ENCODE measurements around the gene HDGF. TPM values are rescaled to one million over a fixed set of nuclear protein-coding genes. Genes with fewer than 3 reads are reported as not detected.

The HDGF gene
- total RNA-seq, 4 donors from 2014 or later = 124 to 239 (median 167) TPM

DNA sequence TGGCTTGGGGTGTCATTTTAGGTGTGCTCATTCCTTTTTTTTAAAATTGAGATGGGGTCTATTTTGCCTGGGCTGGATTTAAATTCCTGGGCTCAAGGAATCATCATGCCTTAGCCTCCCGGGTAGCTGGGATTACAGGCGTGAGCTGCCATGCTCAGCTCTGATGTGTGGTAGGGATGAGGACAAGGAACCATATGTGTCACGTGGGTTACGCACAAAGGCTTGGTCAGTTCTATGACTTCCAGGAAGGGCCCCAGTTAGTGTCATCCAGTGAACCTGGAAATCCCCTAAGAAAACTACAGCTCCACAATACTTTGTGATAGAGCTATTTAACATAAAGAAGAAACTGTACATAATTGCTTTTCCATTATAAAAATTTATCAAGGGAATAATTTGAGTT, 29.9 kb downstream of the HDGF start:
- WGBS = 76% methylated on average over 4 of the region's 4 CpGs
- no peak for DNase-seq (ENCODE audit: extremely low spot score)
- peaks cover 18 to 28% (median 27%) of the 10 kb centered on the region in 4 donors for H3K4me1 ChIP-seq
- intact Hi-C loops (cut with DNase I) = no loop called here
- no peaks in the 10 kb centered on the region for H3K27me3 ChIP-seq
- H3K4me3 ChIP-seq = no peak overlapping the region
- H3K36me3 ChIP-seq = peaks cover 32 to 72% (median 44%) of the 10 kb centered on the region in 4 donors
- H3K27ac ChIP-seq (replicated peaks in 1 of 4) = no peak overlapping the region
- no peaks in the 10 kb centered on the region for H3K9me3 ChIP-seq
- TF ChIP-seq EP300 (IDR thresholded peaks at IDR 0.05) (no peak), POLR2A (IDR thresholded peaks at IDR 0.05; ENCODE audit: low read depth) (no peak), POLR2AphosphoS5 (IDR thresholded peaks at IDR 0.05) (no peak), CTCF (IDR thresholded peaks at IDR 0.05) (no peak)

GRCh38 chr1:156721131-156721530, 30.3 kb downstream of the HDGF start:
- Histone ChIP-seq H3K4me3 (no peak overlapping the region), H3K27me3 (no peaks in the 10 kb centered on the region), H3K9me3 (no peaks in the 10 kb centered on the region), H3K36me3 (peaks cover 32 to 68% (median 43%) of the 10 kb centered on the region in 4 donors), H3K27ac (replicated peaks in 1 of 4) (no peak overlapping the region), H3K4me1 (peaks cover 14 to 24% (median 23%) of the 10 kb centered on the region in 4 donors)
- intact Hi-C loops (cut with DNase I) = no loop called here
- TF ChIP-seq POLR2AphosphoS5 (IDR thresholded peaks at IDR 0.05) (no peak), EP300 (IDR thresholded peaks at IDR 0.05) (no peak), CTCF (IDR thresholded peaks at IDR 0.05) (no peak), POLR2A (IDR thresholded peaks at IDR 0.05; ENCODE audit: low read depth) (no peak)
- DNase-seq (ENCODE audit: extremely low spot score) = no peak
- 95% methylated on average over 2 of the region's 2 CpGs for WGBS

- Histone ChIP-seq H3K36me3 (peaks cover 11 to 47% (median 23%) of the 10 kb centered on the region in 4 donors), H3K4me1 (peaks cover 0 to 9% (median 8%) of the 10 kb centered on the region in 4 donors), H3K27me3 (no peaks in the 10 kb centered on the region), H3K27ac (replicated peaks in 1 of 4) (no peak overlapping the region), H3K9me3 (no peaks in the 10 kb centered on the region), H3K4me3 (no peak overlapping the region)
- intact Hi-C loops (cut with DNase I) = no loop called here
- TF ChIP-seq CTCF (IDR thresholded peaks at IDR 0.05) (no peak), POLR2AphosphoS5 (IDR thresholded peaks at IDR 0.05) (no peak), POLR2A (IDR thresholded peaks at IDR 0.05; ENCODE audit: low read depth) (no peak), EP300 (IDR thresholded peaks at IDR 0.05) (no peak)
- 91% methylated on average over 4 of the region's 4 CpGs for WGBS
- DNase-seq (ENCODE audit: extremely low spot score) = no peak
Measured at GRCh38 chr1:156717351-156717750, 34.1 kb downstream of the HDGF start.

GRCh38 chr1:156714830-156715229, 36.6 kb downstream of the HDGF start:
- H3K27me3 ChIP-seq = no peaks in the 10 kb centered on the region
- H3K4me3 ChIP-seq = no peak overlapping the region
- H3K36me3 ChIP-seq = peaks cover 0 to 22% (median 4%) of the 10 kb centered on the region in 4 donors
- intact Hi-C loops (cut with DNase I) = no loop called here
- 74% methylated on average over 3 of the region's 3 CpGs for WGBS
- DNase-seq (ENCODE audit: extremely low spot score) = no peak
- peaks cover 5 to 32% (median 26%) of the 10 kb centered on the region in 4 donors for H3K4me1 ChIP-seq
- TF ChIP-seq CTCF (IDR thresholded peaks at IDR 0.05) = no peak
- TF ChIP-seq EP300 (IDR thresholded peaks at IDR 0.05) = no peak
- no peak for TF ChIP-seq POLR2A (IDR thresholded peaks at IDR 0.05; ENCODE audit: low read depth)
- TF ChIP-seq POLR2AphosphoS5 (IDR thresholded peaks at IDR 0.05) = no peak
- no peak overlapping the region for H3K27ac ChIP-seq (replicated peaks in 1 of 4)
- H3K9me3 ChIP-seq = no peaks in the 10 kb centered on the region

DNA sequence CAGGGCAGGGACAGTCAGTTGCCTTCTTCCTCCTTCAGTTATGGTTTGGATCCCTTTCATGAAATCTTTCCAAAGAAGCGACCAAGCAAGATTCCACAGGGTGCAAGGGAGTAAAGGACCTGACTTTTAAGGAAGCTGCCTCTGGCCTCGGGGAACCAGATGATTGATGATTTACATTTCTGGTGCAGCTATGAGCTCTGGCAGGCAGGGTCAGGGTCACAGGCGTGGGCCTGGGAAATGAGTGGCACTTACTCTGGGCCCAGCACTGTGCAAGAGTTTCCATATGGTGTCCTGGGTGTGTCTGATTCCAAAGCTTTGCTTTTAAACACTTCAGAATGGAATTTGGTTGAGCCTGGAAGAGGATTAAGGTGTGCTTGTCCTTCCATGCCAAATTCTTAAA, 38.8 kb downstream of the HDGF start:
- TF ChIP-seq POLR2AphosphoS5 (IDR thresholded peaks at IDR 0.05) (no peak), CTCF (IDR thresholded peaks at IDR 0.05) (no peak), EP300 (IDR thresholded peaks at IDR 0.05) (no peak), POLR2A (IDR thresholded peaks at IDR 0.05; ENCODE audit: low read depth) (no peak)
- Histone ChIP-seq H3K4me3 (no peak overlapping the region), H3K4me1 (peaks cover 10 to 53% (median 43%) of the 10 kb centered on the region in 4 donors), H3K36me3 (peaks cover 0 to 14% (median 4%) of the 10 kb centered on the region in 4 donors), H3K9me3 (no peaks in the 10 kb centered on the region), H3K27ac (replicated peaks in 1 of 4) (no peak overlapping the region), H3K27me3 (no peaks in the 10 kb centered on the region)
- DNase-seq (ENCODE audit: extremely low spot score) = no peak
- 28% methylated on average over 3 of the region's 3 CpGs for WGBS
- intact Hi-C loops (cut with DNase I) = no loop called here
